Fibroblast of villous mesenchyme (primary cell): ENCODE results near the gene CCDC71. TPM values are rescaled to one million over a fixed set of nuclear protein-coding genes. Genes with fewer than 3 reads are reported as not detected.

Source experiments
- DNase-seq: peaks from one replicate; pipeline ENCODE4 v3.0.0-alpha.2; 2010; ENCODE audit warnings: low read depth
- H3K4me3 ChIP-seq: 2 replicates; pipeline ENCODE4 v1.5.1; 2011; ENCODE audit warnings: low read depth, mild to moderate bottlenecking, low read length
- total RNA-seq: library from RNA; depleted of rRNA; stranded (reverse); fragments of >200 nt; gene quantifications from 2 replicates; pipeline ENCODE4 v1.2.3, GENCODE V29; 2012
- TF ChIP-seq, protein P1 (sequence below): IDR thresholded peaks from 2 replicates; pipeline ENCODE4 v1.5.1; 2012; ENCODE audit warnings: low read depth, mild to moderate bottlenecking, low read length; ENCODE audit not compliant: insufficient read depth

The CCDC71 gene
- total RNA-seq, 1 donor, result 24.2 TPM

DNA sequence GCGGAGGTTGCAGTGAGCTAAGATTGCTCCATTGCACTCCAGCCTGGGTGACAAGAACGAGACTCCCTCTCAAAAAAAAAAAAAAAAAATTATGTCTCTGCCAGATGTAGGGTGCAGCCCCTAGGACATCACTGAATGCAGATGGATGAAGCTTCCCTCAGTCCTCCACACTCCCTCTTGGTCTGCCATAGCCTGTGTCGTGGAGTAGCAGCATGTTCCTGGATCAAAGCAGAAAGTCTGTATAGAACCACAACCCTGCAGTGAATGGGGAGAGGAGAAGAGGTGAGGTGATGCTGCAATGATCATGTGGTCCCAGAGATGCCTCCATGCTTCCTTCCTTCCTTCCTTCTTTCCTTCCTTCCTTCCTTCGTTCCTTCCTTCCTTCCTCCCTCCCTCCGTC lies 18.0 kb downstream of the CCDC71 start:
- TF ChIP-seq, protein P1, sequence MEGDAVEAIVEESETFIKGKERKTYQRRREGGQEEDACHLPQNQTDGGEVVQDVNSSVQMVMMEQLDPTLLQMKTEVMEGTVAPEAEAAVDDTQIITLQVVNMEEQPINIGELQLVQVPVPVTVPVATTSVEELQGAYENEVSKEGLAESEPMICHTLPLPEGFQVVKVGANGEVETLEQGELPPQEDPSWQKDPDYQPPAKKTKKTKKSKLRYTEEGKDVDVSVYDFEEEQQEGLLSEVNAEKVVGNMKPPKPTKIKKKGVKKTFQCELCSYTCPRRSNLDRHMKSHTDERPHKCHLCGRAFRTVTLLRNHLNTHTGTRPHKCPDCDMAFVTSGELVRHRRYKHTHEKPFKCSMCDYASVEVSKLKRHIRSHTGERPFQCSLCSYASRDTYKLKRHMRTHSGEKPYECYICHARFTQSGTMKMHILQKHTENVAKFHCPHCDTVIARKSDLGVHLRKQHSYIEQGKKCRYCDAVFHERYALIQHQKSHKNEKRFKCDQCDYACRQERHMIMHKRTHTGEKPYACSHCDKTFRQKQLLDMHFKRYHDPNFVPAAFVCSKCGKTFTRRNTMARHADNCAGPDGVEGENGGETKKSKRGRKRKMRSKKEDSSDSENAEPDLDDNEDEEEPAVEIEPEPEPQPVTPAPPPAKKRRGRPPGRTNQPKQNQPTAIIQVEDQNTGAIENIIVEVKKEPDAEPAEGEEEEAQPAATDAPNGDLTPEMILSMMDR, result no peak
- no peak overlapping the region for H3K4me3 ChIP-seq
- no peak for DNase-seq

DNA sequence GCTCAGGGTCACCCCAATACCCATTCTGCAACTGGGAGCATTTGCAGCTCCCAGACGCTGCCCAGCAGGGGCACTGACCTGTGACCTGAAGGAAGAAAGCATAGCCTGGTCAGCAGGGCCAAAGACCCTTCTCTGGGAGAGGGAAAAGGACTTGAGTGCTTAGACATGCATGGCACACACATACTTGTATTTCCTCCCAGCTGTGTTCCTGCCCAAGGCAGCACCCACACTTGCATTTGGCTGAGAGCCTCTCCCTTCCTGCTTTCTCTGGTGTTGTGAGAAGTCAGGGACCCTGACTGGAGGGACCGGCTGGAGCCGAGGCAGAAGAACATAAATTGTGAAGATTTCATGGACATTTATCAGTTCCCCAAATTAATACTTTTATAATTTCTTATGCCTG lies 26.1 kb downstream of the CCDC71 start:
- no peak for DNase-seq
- H3K4me3 ChIP-seq, result no peak overlapping the region
- TF ChIP-seq, protein P1, result no peak

DNA sequence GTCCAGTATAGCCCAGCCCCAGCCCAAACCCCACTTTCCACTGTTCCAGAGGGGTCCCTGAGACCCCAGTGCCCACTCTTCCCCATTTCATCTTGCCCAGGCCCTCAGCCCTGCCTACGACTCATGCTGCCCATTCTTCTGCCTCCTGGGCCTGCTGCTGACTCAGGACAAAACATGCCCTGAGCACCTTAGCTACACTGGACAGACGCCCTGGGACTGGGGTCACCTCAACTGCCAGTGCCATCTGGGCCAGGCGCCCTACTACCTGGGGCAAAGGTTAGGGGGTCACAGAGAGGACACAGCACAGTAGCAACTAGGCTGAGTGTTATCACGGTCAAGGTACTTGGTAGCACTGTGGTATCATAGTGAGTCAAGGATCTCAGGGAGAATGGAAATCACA lies 30.6 kb downstream of the CCDC71 start:
- DNase-seq, result no peak
- TF ChIP-seq, protein P1, result no peak
- H3K4me3 ChIP-seq, result no peak overlapping the region

DNA sequence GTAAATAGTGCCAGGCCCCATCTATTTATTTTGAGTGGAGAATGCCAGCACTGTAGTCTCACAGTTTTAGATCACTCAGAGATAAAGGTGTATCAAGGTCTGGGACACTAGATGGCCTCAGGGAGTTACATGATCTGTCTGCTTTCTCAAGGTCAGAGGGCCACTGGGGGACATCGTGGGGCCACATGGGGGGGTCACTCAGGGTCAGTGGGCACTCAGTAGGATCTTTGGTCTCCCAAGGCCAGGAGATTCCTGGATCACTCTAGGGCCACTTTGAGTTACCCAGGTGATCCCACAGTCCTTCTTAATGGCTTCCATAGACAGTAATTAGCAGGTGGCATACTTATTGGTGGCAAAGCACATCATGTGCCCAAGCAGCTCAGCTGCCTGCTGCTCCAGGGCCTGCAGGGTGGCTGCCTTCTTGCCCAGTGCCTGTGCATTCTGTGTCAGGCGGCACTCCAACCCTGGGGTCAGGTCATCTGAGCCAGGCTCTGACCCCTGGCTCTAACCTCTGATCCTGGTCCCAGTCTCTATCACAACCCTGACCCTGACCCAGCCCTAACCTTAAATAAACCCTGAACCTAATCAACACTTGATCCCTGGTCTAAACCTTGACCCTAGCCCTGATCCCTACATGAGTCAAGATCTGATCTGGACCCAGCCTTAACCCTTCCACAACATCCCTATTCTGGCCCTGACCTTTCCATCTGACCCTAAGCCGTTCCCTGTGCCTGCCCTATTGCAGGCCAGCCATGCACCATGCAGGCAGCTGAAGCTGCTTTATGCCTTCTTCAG lies 31.5 kb downstream of the CCDC71 start:
- TF ChIP-seq, protein P1, result no peak
- H3K4me3 ChIP-seq, result no peak overlapping the region
- no peak for DNase-seq

DNA sequence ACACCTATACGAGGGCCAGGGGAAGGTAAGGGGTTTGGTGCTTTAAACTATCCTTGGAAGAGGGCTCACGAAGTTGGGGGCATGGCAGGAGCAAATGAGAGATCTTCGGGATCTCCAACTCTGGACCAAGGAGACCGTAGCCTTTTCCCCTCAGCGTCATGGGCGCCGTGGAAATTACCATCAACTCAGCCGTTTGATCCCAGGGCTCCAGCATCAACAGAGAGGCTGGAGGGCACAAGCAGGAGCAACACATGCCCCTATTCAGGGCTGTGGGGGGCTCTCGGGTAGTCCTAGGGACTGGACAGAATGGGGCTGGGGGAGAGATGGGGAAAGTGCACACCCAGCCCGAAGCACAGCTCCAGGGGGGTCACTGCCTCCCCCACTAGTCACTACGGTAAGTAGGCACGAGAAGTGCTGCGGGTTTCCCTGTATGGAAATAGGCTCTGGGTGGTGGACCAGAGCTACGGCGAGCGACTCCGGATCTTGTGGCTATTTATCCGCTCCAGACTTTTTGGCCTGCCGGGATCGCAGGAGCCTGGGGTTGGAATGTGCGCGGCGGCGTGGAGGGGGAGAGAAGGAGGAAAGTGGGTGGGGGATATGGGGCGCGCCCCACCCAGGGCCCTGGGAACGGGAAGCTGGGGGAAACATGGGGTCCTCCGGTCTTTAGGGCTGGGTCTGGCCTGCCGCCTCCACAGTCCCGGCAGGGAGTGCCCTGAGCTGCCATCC lies 32.7 kb downstream of the CCDC71 start:
- peak overlapping the region; percentile 63 for H3K4me3 ChIP-seq
- TF ChIP-seq, protein P1, result no peak
- DNase-seq, result peak; percentile 90

DNA sequence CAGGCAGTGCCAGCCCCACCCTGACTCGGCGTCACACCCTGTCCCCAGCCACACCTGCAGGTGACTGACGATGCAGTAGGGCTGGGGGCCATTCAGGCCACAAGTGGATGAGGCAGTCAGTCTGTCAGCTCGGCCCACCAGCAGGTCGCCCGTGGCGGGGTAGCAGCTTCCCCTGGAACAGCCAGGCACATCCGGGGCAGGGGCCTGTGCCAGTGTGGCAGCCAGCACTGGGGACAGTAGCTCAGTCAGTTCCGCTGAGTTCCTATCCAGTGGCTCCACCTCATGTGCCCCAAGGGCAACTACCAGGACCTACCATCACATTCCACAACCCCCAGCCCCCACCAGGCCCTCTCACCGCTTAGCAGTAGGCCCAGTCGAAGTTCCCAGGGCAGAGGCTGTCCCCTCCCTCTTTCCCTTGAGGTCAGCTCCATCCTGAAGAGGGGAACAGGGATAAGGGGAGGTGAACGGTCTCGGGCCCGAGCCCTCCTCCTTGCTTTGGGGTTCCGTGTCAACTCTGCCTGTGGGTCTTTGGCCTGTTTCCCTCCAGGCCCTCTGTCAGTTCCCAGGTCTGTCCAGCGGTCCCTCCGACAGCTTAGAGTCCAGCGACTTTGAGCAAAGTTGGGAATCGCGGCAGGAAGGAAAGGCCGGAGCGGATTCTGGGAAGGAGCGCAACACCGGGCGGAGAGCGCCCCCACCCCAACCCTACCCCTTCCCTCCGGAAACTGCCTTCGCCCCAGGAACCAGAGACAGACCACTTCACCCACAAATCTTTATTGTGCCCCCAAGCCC lies 33.5 kb downstream of the CCDC71 start, which contains the start of gene LAMB2:
Gene LAMB2 (minus strand): TSS at position 614 of the 789 bp plus-strand sequence. CDS start 183 bp downstream, at position 431.
- H3K4me3 ChIP-seq, result peak within 1 kb of the TSS; percentile 63
- peak; percentile 86 for DNase-seq
- TF ChIP-seq, protein P1, result peak; percentile 18
